Measurements from ENCODE around the gene EIF3I. TPM values are rescaled to one million over a fixed set of nuclear protein-coding genes. Genes with fewer than 3 reads are reported as not detected.
A peak's percentile ranks its signal among the peaks of the same experiment; 100 is the strongest.

The EIF3I gene
- total RNA-seq, 3 donors from 2014 or later (not counting 1 experiment from before 2014, with no cell fraction given): 107 to 126 (median 110) TPM

- TF ChIP-seq CTCF (IDR thresholded peaks at IDR 0.05): no peak
- Mint-ChIP-seq H3K9me3 (no peaks in the 10 kb centered on the region), H3K4me1 (peaks cover 43 to 52% of the 10 kb centered on the region in 2 donors), H3K27me3 (ENCODE audit: low read depth in 2 of 2) (no peaks in the 10 kb centered on the region), H3K27ac (peak overlapping the region; percentile 95 to 98), H3K4me3 (peak overlapping the region; percentile 95), H3K36me3 (no peaks in the 10 kb centered on the region)
- Histone ChIP-seq H3K36me3 (ENCODE audit: control insufficient read depth, insufficient read depth, low read length) (peaks cover 14% of the 10 kb centered on the region), H3K27me3 (ENCODE audit: control insufficient read depth, insufficient read depth, low read length) (no peaks in the 10 kb centered on the region), H3K27ac (ENCODE audit: low read length) (no peak overlapping the region), H3K4me3 (ENCODE audit: low read length) (no peak overlapping the region), H3K9me3 (ENCODE audit: control insufficient read depth, insufficient read depth, low read length) (no peaks in the 10 kb centered on the region), H3K4me1 (ENCODE audit: control insufficient read depth, insufficient read depth, low read length) (peaks cover 28% of the 10 kb centered on the region)
- DNase-seq (no peak), ATAC-seq (no peak)
- intact Hi-C loops (cut with micrococcal nuclease): no loop called here
- WGBS (ENCODE audit: insufficient coverage): 82% methylated on average over 9 of the region's 9 CpGs
Observed at GRCh38 chr1:32181065-32181464, 41.1 kb upstream of the EIF3I start.

GRCh38 chr1:32181563-32181962, 40.6 kb upstream of the EIF3I start:
- peak overlapping the region; percentile 95 for H3K4me3 Mint-ChIP-seq
- H3K27me3 ChIP-seq (ENCODE audit: control insufficient read depth, insufficient read depth, low read length): no peaks in the 10 kb centered on the region
- ATAC-seq (no peak), DNase-seq (no peak)
- H3K4me1 Mint-ChIP-seq: peaks cover 48 to 57% of the 10 kb centered on the region in 2 donors
- TF ChIP-seq CTCF (IDR thresholded peaks at IDR 0.05): no peak
- no peaks in the 10 kb centered on the region for H3K27me3 Mint-ChIP-seq (ENCODE audit: low read depth in 2 of 2)
- no peak overlapping the region for H3K27ac ChIP-seq (ENCODE audit: low read length)
- peak overlapping the region; percentile 95 to 98 for H3K27ac Mint-ChIP-seq
- 92% methylated on average over 5 of the region's 5 CpGs for WGBS (ENCODE audit: insufficient coverage)
- no peaks in the 10 kb centered on the region for H3K9me3 Mint-ChIP-seq
- peaks cover 28% of the 10 kb centered on the region for H3K4me1 ChIP-seq (ENCODE audit: control insufficient read depth, insufficient read depth, low read length)
- H3K36me3 ChIP-seq (ENCODE audit: control insufficient read depth, insufficient read depth, low read length): peaks cover 18% of the 10 kb centered on the region
- no peaks in the 10 kb centered on the region for H3K36me3 Mint-ChIP-seq
- no peaks in the 10 kb centered on the region for H3K9me3 ChIP-seq (ENCODE audit: control insufficient read depth, insufficient read depth, low read length)
- intact Hi-C loops (cut with micrococcal nuclease): no loop called here
- H3K4me3 ChIP-seq (ENCODE audit: low read length): no peak overlapping the region

- no peaks in the 10 kb centered on the region for H3K27me3 Mint-ChIP-seq (ENCODE audit: low read depth in 2 of 2)
- H3K4me3 Mint-ChIP-seq: no peak overlapping the region
- Histone ChIP-seq H3K36me3 (ENCODE audit: control insufficient read depth, insufficient read depth, low read length) (peaks cover 20% of the 10 kb centered on the region), H3K4me1 (ENCODE audit: control insufficient read depth, insufficient read depth, low read length) (peaks cover 28% of the 10 kb centered on the region), H3K9me3 (ENCODE audit: control insufficient read depth, insufficient read depth, low read length) (no peaks in the 10 kb centered on the region), H3K27me3 (ENCODE audit: control insufficient read depth, insufficient read depth, low read length) (no peaks in the 10 kb centered on the region), H3K4me3 (ENCODE audit: low read length) (no peak overlapping the region), H3K27ac (ENCODE audit: low read length) (no peak overlapping the region)
- WGBS (ENCODE audit: insufficient coverage): 96% methylated on average over 6 of the region's 6 CpGs
- H3K27ac Mint-ChIP-seq: peak overlapping the region in 1 of 2 donors; percentile 98
- TF ChIP-seq CTCF (IDR thresholded peaks at IDR 0.05): no peak
- no peaks in the 10 kb centered on the region for H3K36me3 Mint-ChIP-seq
- H3K4me1 Mint-ChIP-seq: peaks cover 48 to 59% of the 10 kb centered on the region in 2 donors
- no peak for DNase-seq
- intact Hi-C loops (cut with micrococcal nuclease): no loop called here
- no peaks in the 10 kb centered on the region for H3K9me3 Mint-ChIP-seq
- no peak for ATAC-seq
Observed at GRCh38 chr1:32182060-32182459, 40.1 kb upstream of the EIF3I start.

- Mint-ChIP-seq H3K36me3 (no peaks in the 10 kb centered on the region), H3K27ac (peak overlapping the region in 1 of 2 donors; percentile 8), H3K27me3 (ENCODE audit: low read depth in 2 of 2) (no peaks in the 10 kb centered on the region), H3K4me3 (no peak overlapping the region), H3K4me1 (peaks cover 40 to 55% of the 10 kb centered on the region in 2 donors), H3K9me3 (no peaks in the 10 kb centered on the region)
- Histone ChIP-seq H3K36me3 (ENCODE audit: control insufficient read depth, insufficient read depth, low read length) (peaks cover 44% of the 10 kb centered on the region), H3K27ac (ENCODE audit: low read length) (no peak overlapping the region), H3K4me1 (ENCODE audit: control insufficient read depth, insufficient read depth, low read length) (peaks cover 23% of the 10 kb centered on the region), H3K27me3 (ENCODE audit: control insufficient read depth, insufficient read depth, low read length) (no peaks in the 10 kb centered on the region), H3K9me3 (ENCODE audit: control insufficient read depth, insufficient read depth, low read length) (no peaks in the 10 kb centered on the region), H3K4me3 (ENCODE audit: low read length) (no peak overlapping the region)
- intact Hi-C loops (cut with micrococcal nuclease): no loop called here
- ATAC-seq: no peak
- TF ChIP-seq CTCF (IDR thresholded peaks at IDR 0.05): no peak
- no peak for DNase-seq
Observed at GRCh38 chr1:32184650-32185049, 37.6 kb upstream of the EIF3I start.

Measured in natural killer cell (primary cell).